ENCODE results near the gene MEP1B. TPM values are rescaled to one million over a fixed set of nuclear protein-coding genes. Genes with fewer than 3 reads are reported as not detected.
"Not testable (repeated sequence)": the region's sequence is repeated elsewhere in the genome, so short reads cannot be mapped to it uniquely, and the experiment has no call there.

The MEP1B gene
- total RNA-seq, 4 donors from 2014 or later: 2.0 to 32.4 (median 19.9) TPM

DNA sequence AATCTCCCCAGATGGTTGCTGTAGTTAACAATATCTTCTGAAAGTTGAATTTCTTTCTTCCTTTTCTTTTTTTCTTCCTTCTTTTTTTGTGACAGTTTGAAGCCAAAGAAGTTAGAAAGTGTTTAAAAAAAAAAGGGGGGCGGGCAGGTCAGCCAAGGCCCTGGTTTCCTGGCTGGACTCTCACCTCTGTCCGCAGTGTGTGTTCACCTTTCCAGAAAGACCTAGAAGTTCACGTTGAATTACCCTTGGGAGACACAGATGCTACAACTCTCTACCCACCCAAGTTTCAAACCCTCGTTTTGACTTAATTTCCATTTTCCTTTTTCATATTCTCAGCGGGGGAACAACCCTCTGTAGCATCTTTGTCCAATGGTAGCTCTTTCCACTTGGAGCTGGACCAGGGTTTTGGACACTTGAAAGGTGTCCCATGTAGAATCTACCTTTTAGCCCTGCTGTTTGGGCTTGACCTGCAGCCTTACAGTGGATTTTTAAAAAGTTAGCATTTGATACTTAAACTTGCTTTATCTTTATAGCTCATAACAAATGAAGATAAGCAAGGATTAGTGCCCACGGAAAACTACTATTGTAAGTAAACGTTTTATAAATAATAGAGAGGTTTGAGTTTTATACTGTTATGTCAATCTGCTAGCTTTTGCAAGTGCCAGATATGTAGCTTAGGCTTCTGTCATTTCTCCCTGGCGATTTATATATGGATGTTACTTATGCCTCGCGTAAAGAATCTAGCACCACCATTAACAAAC lies 20.0 kb downstream of the MEP1B start:
- Histone ChIP-seq H3K27me3 (no peaks in the 10 kb centered on the region), H3K4me3 (no peak overlapping the region), H3K36me3 (no peaks in the 10 kb centered on the region), H3K4me1 (peaks cover 0 to 32% (median 9%) of the 10 kb centered on the region in 4 donors), H3K27ac (no peak overlapping the region), H3K9me3 (no peaks in the 10 kb centered on the region)
- no peak for TF ChIP-seq POLR2A (IDR thresholded peaks at IDR 0.05)
- TF ChIP-seq POLR2AphosphoS5 (IDR thresholded peaks at IDR 0.05): no peak
- TF ChIP-seq EP300 (IDR thresholded peaks at IDR 0.05; ENCODE audit: low read depth): no peak
- TF ChIP-seq, protein P1, sequence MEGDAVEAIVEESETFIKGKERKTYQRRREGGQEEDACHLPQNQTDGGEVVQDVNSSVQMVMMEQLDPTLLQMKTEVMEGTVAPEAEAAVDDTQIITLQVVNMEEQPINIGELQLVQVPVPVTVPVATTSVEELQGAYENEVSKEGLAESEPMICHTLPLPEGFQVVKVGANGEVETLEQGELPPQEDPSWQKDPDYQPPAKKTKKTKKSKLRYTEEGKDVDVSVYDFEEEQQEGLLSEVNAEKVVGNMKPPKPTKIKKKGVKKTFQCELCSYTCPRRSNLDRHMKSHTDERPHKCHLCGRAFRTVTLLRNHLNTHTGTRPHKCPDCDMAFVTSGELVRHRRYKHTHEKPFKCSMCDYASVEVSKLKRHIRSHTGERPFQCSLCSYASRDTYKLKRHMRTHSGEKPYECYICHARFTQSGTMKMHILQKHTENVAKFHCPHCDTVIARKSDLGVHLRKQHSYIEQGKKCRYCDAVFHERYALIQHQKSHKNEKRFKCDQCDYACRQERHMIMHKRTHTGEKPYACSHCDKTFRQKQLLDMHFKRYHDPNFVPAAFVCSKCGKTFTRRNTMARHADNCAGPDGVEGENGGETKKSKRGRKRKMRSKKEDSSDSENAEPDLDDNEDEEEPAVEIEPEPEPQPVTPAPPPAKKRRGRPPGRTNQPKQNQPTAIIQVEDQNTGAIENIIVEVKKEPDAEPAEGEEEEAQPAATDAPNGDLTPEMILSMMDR (IDR thresholded peaks at IDR 0.05): no peak
- WGBS, 2 donors (ENCODE audit: low coverage in 1 of 2): 68 to 71% methylated on average over 10 of the region's 10 CpGs
- intact Hi-C loops (cut with DNase I; ENCODE audit: low total_unique reads): no loop called here
- no peak for DNase-seq
- in situ Hi-C loops (cut with MboI; ENCODE audit: low pct_ligation_motif_present in 1 of 4, low pct_unique_long_range_greater_than_20kb in 1 of 4, low sequenced_read_pairs in 3 of 4): no loop called here

DNA sequence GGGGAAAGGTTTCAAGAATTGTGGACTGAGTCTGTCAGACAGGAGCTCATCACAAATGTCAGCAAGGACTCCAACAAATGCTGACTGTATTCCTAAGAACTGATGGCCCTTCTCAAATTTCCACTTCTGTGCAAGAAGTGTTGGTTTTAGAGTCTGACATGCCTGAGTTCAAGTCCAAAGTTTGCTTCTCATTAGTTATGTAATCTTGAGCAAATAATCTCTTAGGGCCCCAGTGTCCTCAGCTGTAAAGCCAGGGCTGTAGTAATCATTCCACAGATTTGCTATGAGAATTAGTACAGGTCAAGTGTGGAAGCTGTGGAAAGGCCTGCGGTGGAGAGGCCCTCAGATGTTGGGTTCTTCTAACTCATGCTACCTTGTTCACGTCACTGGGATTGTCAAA lies 23.9 kb downstream of the MEP1B start:
- Histone ChIP-seq H3K36me3 (no peaks in the 10 kb centered on the region), H3K4me1 (peaks cover 0 to 22% (median 6%) of the 10 kb centered on the region in 4 donors), H3K4me3 (no peak overlapping the region), H3K27me3 (no peaks in the 10 kb centered on the region), H3K9me3 (no peaks in the 10 kb centered on the region), H3K27ac (no peak overlapping the region)
- WGBS, 2 donors (ENCODE audit: low coverage in 1 of 2): 52 to 73% methylated on average over 2 of the region's 2 CpGs
- in situ Hi-C loops (cut with MboI; ENCODE audit: low pct_ligation_motif_present in 1 of 4, low pct_unique_long_range_greater_than_20kb in 1 of 4, low sequenced_read_pairs in 3 of 4): no loop called here
- no peak for DNase-seq
- TF ChIP-seq POLR2AphosphoS5 (IDR thresholded peaks at IDR 0.05) (no peak), EP300 (IDR thresholded peaks at IDR 0.05; ENCODE audit: low read depth) (no peak), POLR2A (IDR thresholded peaks at IDR 0.05) (no peak)
- TF ChIP-seq, protein P1 (IDR thresholded peaks at IDR 0.05): no peak
- intact Hi-C loops (cut with DNase I; ENCODE audit: low total_unique reads): no loop called here

DNA sequence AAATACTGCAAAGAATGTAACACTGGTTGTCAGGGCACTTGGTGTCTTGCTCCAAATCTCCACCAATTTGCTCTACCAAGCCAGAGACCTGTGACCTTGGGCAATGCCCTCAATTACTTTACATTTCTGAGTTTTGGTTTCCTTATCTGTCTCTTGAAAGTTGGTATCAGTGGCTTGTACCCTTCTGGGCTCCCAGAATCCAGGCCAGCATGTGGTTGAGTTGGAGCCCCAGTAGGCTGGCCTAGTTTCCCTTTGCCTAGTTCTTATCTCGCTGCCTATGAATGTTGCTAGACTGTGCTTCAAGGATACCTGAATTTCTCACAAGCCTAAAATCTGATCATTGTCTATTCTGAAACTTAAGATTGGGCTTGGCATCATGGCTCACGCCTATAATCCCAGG lies 26.6 kb downstream of the MEP1B start:
- intact Hi-C loops (cut with DNase I; ENCODE audit: low total_unique reads): no loop called here
- H3K36me3 ChIP-seq: no peaks in the 10 kb centered on the region
- TF ChIP-seq POLR2AphosphoS5 (IDR thresholded peaks at IDR 0.05) (no peak), EP300 (IDR thresholded peaks at IDR 0.05; ENCODE audit: low read depth) (no peak), POLR2A (IDR thresholded peaks at IDR 0.05) (no peak)
- TF ChIP-seq, protein P1 (IDR thresholded peaks at IDR 0.05): no peak
- no peak for DNase-seq
- 97% methylated on average over 2 of the region's 2 CpGs; no CpG with 5 or more reads in 1 of the 2 donors for WGBS, 2 donors (ENCODE audit: low coverage in 1 of 2)
- no peak overlapping the region for H3K27ac ChIP-seq
- peaks cover 0 to under 1% (median 0%) of the 10 kb centered on the region in 4 donors for H3K4me1 ChIP-seq
- in situ Hi-C loops (cut with MboI; ENCODE audit: low pct_ligation_motif_present in 1 of 4, low pct_unique_long_range_greater_than_20kb in 1 of 4, low sequenced_read_pairs in 3 of 4): no loop called here
- no peaks in the 10 kb centered on the region for H3K9me3 ChIP-seq
- H3K27me3 ChIP-seq: no peaks in the 10 kb centered on the region
- H3K4me3 ChIP-seq: no peak overlapping the region

DNA sequence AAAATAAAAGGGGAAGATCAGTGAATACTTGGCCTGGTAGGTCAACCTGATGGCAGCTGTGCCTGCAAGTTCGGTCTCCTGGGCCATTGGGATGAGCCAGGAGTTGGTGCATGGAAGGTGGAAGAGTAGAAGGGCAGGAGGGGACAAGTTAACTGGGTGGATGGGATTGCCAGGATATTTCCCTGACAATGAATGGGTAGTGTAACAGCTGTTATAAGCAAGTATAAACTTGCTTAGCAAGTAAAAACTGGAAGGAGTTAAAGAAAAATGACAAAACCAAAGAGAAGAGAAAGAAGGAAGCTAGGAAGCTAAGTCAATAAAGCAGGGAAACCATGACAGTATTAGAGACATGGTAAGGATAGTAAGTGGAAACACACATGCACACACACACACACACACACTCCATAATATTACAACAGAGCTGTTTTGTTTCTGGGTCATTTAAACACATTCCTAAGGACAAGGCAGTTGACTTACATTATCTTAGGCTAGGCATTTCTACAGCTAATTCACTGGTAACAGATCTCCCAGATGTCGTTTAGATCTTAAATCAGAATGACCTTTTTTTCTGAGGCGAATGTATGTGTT lies 29.7 kb downstream of the MEP1B start:
- no peaks in the 10 kb centered on the region for H3K9me3 ChIP-seq
- H3K27ac ChIP-seq: no peak overlapping the region
- no peaks in the 10 kb centered on the region for H3K36me3 ChIP-seq
- TF ChIP-seq POLR2AphosphoS5 (IDR thresholded peaks at IDR 0.05) (no peak), EP300 (IDR thresholded peaks at IDR 0.05; ENCODE audit: low read depth) (no peak), POLR2A (IDR thresholded peaks at IDR 0.05) (no peak)
- TF ChIP-seq, protein P1 (IDR thresholded peaks at IDR 0.05): no peak
- no peaks in the 10 kb centered on the region for H3K27me3 ChIP-seq
- H3K4me1 ChIP-seq: no peaks in the 10 kb centered on the region
- 69 to 72% methylated on average over 2 to 3 of the region's 3 CpGs for WGBS, 2 donors (ENCODE audit: low coverage in 1 of 2)
- in situ Hi-C loops (cut with MboI; ENCODE audit: low pct_ligation_motif_present in 1 of 4, low pct_unique_long_range_greater_than_20kb in 1 of 4, low sequenced_read_pairs in 3 of 4): no loop called here
- intact Hi-C loops (cut with DNase I; ENCODE audit: low total_unique reads): no loop called here
- DNase-seq: no peak
- no peak overlapping the region for H3K4me3 ChIP-seq

DNA sequence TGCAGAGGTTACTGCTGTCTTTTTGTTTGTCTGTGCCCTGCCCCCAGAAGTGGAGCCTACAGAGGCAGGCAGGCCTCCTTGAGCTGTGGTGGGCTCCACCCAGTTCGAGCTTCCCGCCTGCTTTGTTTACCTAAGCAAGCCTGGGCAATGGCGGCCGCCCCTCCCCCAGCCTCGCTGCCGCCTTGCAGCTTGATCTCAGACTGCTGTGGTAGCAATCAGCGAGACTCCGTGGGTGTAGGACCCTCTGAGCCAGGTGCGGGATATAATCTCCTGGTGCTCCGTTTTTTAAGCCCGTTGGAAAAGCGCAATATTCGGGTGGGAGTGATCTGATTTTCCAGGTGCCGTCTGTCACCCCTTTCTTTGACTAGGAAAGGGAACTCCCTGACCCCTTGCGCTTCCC lies 43.5 kb downstream of the MEP1B start:
- H3K27me3 ChIP-seq; H3K9me3 ChIP-seq; in situ Hi-C loops (cut with MboI; ENCODE audit: low pct_ligation_motif_present in 1 of 4, low pct_unique_long_range_greater_than_20kb in 1 of 4, low sequenced_read_pairs in 3 of 4); H3K36me3 ChIP-seq; H3K4me3 ChIP-seq; DNase-seq; H3K27ac ChIP-seq; intact Hi-C loops (cut with DNase I; ENCODE audit: low total_unique reads): not testable (repeated sequence)
- WGBS, 2 donors (ENCODE audit: low coverage in 1 of 2): 93% methylated on average over 14 of the region's 15 CpGs; no CpG with 5 or more reads in 1 of the 2 donors
- H3K4me1 ChIP-seq: peaks cover 0 to 11% (median 2%) of the 10 kb centered on the region in 4 donors
